Cardiac fibroblast (primary cell): Measurements from ENCODE around the gene CERS1.
A peak's percentile ranks its signal among the peaks of the same experiment; 100 is the strongest.

Source experiments
- DNase-seq, 2 donors: peaks; one replicate each; pipeline versions ENCODE4 v3.0.0 to v3.0.0-alpha.2; 2010; ENCODE audit warnings: low read depth in 2 of 2
- H3K4me3 ChIP-seq, 2 donors: replicated peaks in 1 of 2; 1 replicate in 1 of 2; 2 replicates in 1 of 2; pipeline ENCODE4 v1.5.1; 2011; ENCODE audit warnings: low read depth in 2 of 2, low read length in 2 of 2, mild to moderate bottlenecking in 2 of 2, moderate library complexity in 1 of 2
- TF ChIP-seq, protein P1 (sequence below): IDR thresholded peaks from one replicate; pipeline ENCODE4 v1.5.1; 2011; ENCODE audit warnings: low read depth, mild to moderate bottlenecking, low read length, inconsistent platforms

Gene CERS1

DNA sequence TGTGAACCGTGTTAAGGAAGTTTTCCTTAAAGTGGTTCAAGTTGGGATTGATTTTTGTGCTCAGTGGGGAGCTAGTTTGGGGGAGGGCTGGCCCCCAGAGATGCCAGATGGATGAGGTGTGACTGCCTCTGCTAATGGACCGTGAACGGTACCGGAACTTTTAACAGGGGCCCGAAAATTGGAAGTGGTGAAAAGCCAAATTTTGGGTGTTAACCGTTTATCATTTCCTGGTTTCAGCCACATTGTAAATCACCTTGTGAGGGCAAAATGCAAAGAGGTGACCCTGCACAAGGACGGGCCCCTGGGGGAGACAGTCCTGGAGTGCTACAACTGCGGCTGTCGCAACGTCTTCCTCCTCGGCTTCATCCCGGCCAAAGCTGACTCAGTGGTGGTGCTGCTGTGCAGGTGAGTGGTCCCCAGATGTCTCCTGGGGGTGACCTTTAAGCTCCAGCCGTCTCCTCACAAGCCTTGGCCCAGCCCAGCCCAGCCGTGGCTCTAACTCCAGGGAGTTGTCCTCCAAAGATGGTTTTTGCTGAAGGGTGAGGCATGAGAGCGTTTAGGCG, 46.0 kb downstream of the CERS1 start:
- H3K4me3 ChIP-seq: no peak overlapping the region
- TF ChIP-seq, protein P1, sequence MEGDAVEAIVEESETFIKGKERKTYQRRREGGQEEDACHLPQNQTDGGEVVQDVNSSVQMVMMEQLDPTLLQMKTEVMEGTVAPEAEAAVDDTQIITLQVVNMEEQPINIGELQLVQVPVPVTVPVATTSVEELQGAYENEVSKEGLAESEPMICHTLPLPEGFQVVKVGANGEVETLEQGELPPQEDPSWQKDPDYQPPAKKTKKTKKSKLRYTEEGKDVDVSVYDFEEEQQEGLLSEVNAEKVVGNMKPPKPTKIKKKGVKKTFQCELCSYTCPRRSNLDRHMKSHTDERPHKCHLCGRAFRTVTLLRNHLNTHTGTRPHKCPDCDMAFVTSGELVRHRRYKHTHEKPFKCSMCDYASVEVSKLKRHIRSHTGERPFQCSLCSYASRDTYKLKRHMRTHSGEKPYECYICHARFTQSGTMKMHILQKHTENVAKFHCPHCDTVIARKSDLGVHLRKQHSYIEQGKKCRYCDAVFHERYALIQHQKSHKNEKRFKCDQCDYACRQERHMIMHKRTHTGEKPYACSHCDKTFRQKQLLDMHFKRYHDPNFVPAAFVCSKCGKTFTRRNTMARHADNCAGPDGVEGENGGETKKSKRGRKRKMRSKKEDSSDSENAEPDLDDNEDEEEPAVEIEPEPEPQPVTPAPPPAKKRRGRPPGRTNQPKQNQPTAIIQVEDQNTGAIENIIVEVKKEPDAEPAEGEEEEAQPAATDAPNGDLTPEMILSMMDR: no peak
- no peak for DNase-seq

DNA sequence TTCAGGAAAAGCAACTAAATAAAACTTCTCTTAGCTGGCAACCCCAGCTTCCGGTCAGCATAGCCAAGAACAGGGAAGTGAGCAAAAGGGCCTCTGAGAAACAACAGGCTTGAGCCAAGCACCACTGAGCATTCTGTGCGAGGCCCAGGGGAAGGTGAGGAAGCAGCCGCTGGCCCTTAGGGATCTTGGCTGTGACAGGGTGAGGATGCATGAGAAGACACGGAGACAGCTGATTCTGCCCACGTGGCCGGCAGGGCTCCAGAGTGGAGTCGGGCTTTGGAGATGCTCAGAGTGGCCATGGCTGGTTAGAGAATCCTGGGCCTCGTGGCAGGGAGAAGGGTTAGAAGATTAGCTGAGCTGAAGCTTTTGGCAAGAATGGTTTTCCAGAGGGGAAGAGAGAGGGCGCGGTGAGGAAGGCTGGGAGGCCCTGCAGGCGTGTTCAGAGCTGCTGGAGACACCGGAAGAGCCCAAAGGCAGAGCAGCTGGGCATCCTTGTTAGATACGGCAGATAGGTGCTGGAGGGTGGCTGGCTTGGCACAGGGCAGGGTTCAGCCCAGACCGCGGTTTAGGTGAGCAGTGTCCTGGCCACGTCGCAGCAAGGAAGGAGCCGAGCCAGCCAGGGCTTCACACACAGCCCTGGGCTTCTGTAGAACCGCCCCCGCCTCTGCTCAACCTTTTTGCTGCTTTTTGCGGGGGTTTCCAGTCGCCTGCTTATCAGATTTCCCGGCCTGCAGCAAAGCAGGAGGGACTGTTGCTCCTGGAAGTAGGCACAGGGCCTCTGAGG, 46.9 kb downstream of the CERS1 start:
- DNase-seq: peak; percentile 85 to 89
- TF ChIP-seq, protein P1: no peak
- no peak overlapping the region for H3K4me3 ChIP-seq

DNA sequence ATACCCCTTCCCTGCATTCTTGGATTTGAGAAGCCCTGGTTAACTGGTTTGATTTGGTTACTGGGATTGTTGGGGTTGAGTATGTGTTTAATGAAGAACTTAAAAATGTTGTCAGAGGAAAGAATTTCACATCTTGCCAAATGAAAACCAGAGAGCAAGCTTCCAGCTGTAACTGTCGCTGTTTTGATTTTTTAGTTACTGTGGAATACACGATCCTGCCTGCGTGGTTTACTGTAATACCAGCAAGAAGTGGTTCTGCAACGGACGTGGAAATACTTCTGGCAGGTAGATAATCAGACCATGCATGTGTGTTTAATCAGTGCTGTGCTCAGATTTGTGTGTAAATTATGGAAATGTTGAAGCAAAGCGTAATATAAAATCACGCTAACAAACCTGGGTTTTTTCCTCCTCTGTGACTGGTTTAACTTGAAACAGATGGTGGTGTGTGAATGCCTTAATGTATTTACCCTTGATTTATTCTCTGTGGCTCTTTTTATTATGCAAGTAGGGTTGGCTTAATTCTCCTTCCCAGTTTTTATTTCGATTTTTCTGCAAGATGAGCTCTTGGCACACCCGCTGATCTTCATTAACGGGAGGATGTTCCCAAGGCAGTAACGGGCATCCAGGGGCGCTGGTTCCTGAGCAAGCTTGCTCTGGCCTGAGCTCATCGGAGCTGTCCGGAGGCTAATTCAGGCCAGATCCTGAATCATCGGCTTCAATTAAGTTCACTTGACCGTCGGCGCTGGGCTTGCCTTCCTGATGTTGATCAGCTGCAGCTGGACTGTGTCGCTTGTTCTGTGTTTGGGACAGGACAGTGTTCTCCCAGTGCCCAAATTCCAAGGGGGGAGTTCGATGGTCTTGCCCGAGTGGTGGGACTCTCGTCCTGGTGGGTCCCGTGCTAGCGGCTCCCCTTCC, 48.2 kb downstream of the CERS1 start:
- peak; percentile 50 to 67 for DNase-seq
- TF ChIP-seq, protein P1: no peak
- no peak overlapping the region for H3K4me3 ChIP-seq

DNA sequence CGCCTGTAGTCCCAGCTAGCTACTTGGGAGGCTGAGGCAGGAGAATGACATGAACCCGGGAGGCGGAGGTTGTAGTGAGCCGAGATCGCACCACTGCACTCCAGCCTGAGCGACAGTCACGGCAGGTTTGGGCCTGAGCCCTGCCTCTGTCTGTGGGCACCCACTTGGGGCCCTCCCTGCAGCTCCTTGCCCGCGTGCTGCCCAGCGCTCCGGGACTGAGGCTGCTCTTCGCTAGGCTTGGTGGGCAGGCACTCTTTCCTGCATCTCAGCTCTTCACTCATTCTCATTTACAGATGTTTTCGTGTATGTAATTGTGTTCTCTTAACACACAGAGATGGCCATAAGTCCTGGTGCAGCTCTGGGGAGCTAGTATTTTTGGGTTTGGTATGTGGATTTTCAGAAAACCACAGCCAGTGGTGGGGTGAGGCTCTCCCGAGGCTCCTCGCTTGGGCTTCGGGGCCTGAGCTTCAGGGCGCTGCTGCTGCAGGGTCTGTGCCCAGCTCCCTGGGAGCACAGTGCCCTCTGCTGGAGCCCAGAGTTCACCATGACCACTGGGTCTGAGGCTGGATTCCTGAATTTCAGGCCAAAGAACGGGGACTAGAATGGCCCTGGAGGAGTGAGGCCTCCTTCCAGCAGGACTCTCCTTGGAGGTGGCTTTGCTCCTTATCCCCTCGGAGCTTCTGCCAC, 49.0 kb downstream of the CERS1 start:
- H3K4me3 ChIP-seq: no peak overlapping the region
- DNase-seq: peak; percentile 79 to 85
- TF ChIP-seq, protein P1: peak; percentile 94

DNA sequence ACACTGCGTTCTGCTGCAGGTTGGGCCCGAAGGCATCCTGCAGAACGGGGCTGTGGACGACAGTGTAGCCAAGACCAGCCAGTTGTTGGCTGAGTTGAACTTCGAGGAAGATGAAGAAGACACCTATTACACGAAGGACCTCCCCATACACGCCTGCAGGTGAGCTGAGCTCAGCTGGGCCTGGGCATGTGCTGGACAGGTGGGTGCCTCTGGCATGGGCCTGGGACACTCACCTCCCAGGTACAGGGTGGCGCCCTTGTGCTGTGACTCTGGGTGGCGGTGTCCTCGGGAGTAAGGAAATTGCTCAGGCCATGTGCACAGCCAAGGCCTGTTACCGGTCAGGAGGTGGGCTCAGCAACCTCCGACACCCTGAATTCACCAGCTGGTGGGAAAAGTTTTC, 50.0 kb downstream of the CERS1 start:
- no peak for DNase-seq
- TF ChIP-seq, protein P1: no peak
- no peak overlapping the region for H3K4me3 ChIP-seq

DNA sequence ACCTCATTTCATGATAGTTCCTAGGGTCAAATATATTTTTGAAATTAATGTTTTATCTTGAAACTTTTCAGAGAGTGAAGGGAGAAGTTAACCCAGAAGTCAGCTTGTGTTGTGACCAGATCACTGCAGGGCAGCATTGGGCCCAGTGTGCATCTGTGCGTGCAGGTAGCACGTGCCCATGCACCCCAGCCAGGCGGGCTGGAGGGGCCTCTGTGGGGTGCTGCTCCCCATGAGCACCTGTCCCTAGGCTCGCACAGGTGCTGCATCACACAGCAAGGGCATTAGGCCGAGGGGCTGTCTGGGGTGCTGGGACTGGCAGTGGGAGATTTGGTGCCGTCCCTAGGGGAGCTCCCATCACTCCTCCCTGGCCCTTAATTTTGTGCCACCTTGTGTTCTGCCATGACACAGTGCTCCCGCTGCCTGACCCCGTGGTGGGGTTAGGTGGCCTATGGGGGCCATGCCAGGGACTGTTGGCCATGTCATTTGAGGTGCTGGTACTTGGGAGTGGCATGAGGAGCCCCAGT, 51.1 kb downstream of the CERS1 start:
- no peak overlapping the region for H3K4me3 ChIP-seq
- TF ChIP-seq, protein P1: no peak
- DNase-seq: no peak
